HG03432 (cell line): ENCODE results near the gene SELENOV.

Experiments
- ATAC-seq: cut with Tn5 transposase; IDR thresholded peaks from one replicate; pipeline ENCODE4 v1.9.1; 2021; ENCODE audit warnings: mild to moderate bottlenecking, moderate library complexity; ENCODE audit not compliant: unreplicated experiment

The SELENOV gene

GRCh38 chr19:39555883-39556282 is 40.9 kb downstream of the SELENOV start:
- ATAC-seq: no peak

- no peak for ATAC-seq
These were observed 43.1 kb downstream of the SELENOV start for GRCh38 chr19:39557811-39558623.

GRCh38 chr19:39558624-39559117 is 43.7 kb downstream of the SELENOV start:
- no peak for ATAC-seq

GRCh38 chr19:39563408-39563807 is 48.5 kb downstream of the SELENOV start:
- ATAC-seq: no peak

- no peak for ATAC-seq
These were observed 51.1 kb downstream of the SELENOV start for GRCh38 chr19:39566064-39566463.

- ATAC-seq: no peak
These were observed 53.7 kb downstream of the SELENOV start for GRCh38 chr19:39568604-39569003.
